GM12878 (cell line): ENCODE measurements around the gene SNX13. TPM values are rescaled to one million over a fixed set of nuclear protein-coding genes. Genes with fewer than 3 reads are reported as not detected.

Experiments used
- ATAC-seq: fragments of 200-7000 bp; cut with Tn5 transposase; 3 replicates; pipeline ENCODE4 v1.9.1; 2020; ENCODE audit warnings: mild to moderate bottlenecking, moderate library complexity
- BruUV-seq: library from RNA; stranded (reverse); fragments of 400-500 nt; replicated peaks from 2 replicates; lab custom pipeline; 2021; lab: Mats Ljungman, UMichigan
- CTCF ChIA-PET: fragments of 300-600 bp; sonication (Branson Sonifier 250); formaldehyde crosslinking; extraction: SDS; loops from one replicate; lab custom pipeline; 2021; ENCODE audit warnings: inconsistent platforms; lab: Yijun Ruan, JAX
- POLR2A ChIA-PET: fragments of 350-600 bp; formaldehyde crosslinking; extraction: SDS; loops from one replicate; lab custom pipeline; 2021; ENCODE audit warnings: inconsistent platforms; lab: Charles Lee
- RAD21 ChIA-PET: fragments of 300-600 bp; sonication (Branson Sonifier 250); formaldehyde crosslinking; loops from one replicate; lab custom pipeline; 2023; ENCODE audit warnings: antibody characterized with exemption; ENCODE audit not compliant: unreplicated experiment; lab: Charles Lee
- SMC1A ChIA-PET: fragments of 300-600 bp; sonication (Branson Sonifier 250); formaldehyde crosslinking; loops from one replicate; lab custom pipeline; 2023; ENCODE audit not compliant: unreplicated experiment, uncharacterized antibody; lab: Charles Lee
- DNase-seq: peaks from one replicate; pipeline ENCODE4 v3.0.0-alpha.2; 2011; ENCODE audit warnings: low read depth, low spot score
- FAIRE-seq: peaks from 3 replicates; lab custom pipeline; 2011; peaks lifted over from hg19 to GRCh38; lab: Jason Lieb, UNC
- H2AFZ ChIP-seq: 2 replicates; pipeline ENCODE4 v1.6.0; 2011; ENCODE audit warnings: low read depth, low read length, control low read depth; ENCODE audit not compliant: control insufficient read depth
- H3K27ac ChIP-seq: 2 replicates; pipeline ENCODE4 v1.5.1; 2011; ENCODE audit warnings: control low read depth; ENCODE audit not compliant: control insufficient read depth, insufficient read depth
- H3K27me3 ChIP-seq, 2 experiments: replicated peaks in 1 of 2; 2 replicates each; pipeline versions ENCODE4 v1.6.0 to v1.6.1; 2011; ENCODE audit warnings: low read length in 1 of 2; ENCODE audit not compliant: control insufficient read depth in 2 of 2, insufficient read depth in 2 of 2
- H3K36me3 ChIP-seq, 2 experiments: 2 replicates each; pipeline ENCODE4 v1.5.1; 2011; ENCODE audit warnings: low read length in 1 of 2; ENCODE audit not compliant: control insufficient read depth in 2 of 2, insufficient read depth in 2 of 2
- H3K4me1 ChIP-seq: 2 replicates; pipeline ENCODE4 v1.6.1; 2011; ENCODE audit warnings: mild to moderate bottlenecking, low read length, moderate library complexity, mixed read lengths; ENCODE audit not compliant: control insufficient read depth, insufficient read depth
- H3K4me2 ChIP-seq: 2 replicates; pipeline ENCODE4 v1.6.0; 2011; ENCODE audit warnings: control low read depth; ENCODE audit not compliant: control insufficient read depth, insufficient read depth
- H3K4me3 ChIP-seq: fragments of 200-600 bp; sonication (generic); 2 replicates; pipeline ENCODE4 v1.5.1; 2016
- H3K79me2 ChIP-seq: 2 replicates; pipeline ENCODE4 v1.6.0; 2011; ENCODE audit warnings: low read length; ENCODE audit not compliant: control insufficient read depth, insufficient read depth
- H3K9ac ChIP-seq: 2 replicates; pipeline ENCODE4 v1.8.0; 2011; ENCODE audit warnings: low read length, control low read depth, mixed read lengths; ENCODE audit not compliant: control insufficient read depth, insufficient read depth
- H3K9me3 ChIP-seq: replicated peaks from 3 replicates; pipeline ENCODE4 v1.5.1; 2011; ENCODE audit warnings: mild to moderate bottlenecking, low read length; ENCODE audit not compliant: control insufficient read depth, insufficient read depth
- H4K20me1 ChIP-seq: 2 replicates; pipeline ENCODE4 v1.6.0; 2011; ENCODE audit not compliant: control insufficient read depth, insufficient read depth
- BCL11A ChIP-seq: IDR thresholded peaks from 2 replicates; pipeline ENCODE4 v1.6.1; 2011; ENCODE audit warnings: low read depth, low read length
- BRCA1 ChIP-seq: IDR thresholded peaks from 2 replicates; pipeline ENCODE4 v1.6.1; 2011; ENCODE audit warnings: low read depth, low read length, improper control_type of control experiment
- GATAD2B ChIP-seq: fragments of 450-650 bp; conservative IDR thresholded peaks from 2 replicates; pipeline ENCODE4 v1.6.1; 2017; ENCODE audit warnings: low read depth, mild to moderate bottlenecking, moderate library complexity
- HDAC6 ChIP-seq: fragments of 200-600 bp; sonication (generic); IDR thresholded peaks from one replicate; pipeline ENCODE4 v1.8.0; 2017; ENCODE audit warnings: antibody characterized with exemption; ENCODE audit not compliant: unreplicated experiment
- MYB ChIP-seq: fragments of 150-350 bp; IDR thresholded peaks from 2 replicates; pipeline ENCODE4 v1.6.1; 2014; ENCODE audit warnings: mild to moderate bottlenecking, low read depth, low read length, borderline replicate concordance
- RAD21 ChIP-seq: IDR thresholded peaks from 2 replicates; pipeline ENCODE4 v1.6.1; 2011; ENCODE audit warnings: mild to moderate bottlenecking, low read depth, low read length, moderate library complexity; ENCODE audit not compliant: insufficient read depth
- SREBF2 ChIP-seq: IDR thresholded peaks from 2 replicates; pipeline ENCODE4 v1.6.1; 2012; ENCODE audit warnings: mild to moderate bottlenecking, low read length
- USF1 ChIP-seq: IDR thresholded peaks from 2 replicates; pipeline ENCODE4 v1.6.1; 2011; ENCODE audit warnings: borderline replicate concordance, low read depth, mild to moderate bottlenecking, moderate library complexity, mixed read lengths, low read length; ENCODE audit not compliant: insufficient read depth; ENCODE audit errors: extremely low read length
- ZBED1 ChIP-seq: IDR thresholded peaks from 2 replicates; pipeline ENCODE4 v1.6.1; 2016; ENCODE audit warnings: borderline replicate concordance
- ZNF24 ChIP-seq: fragments of 450-650 bp; IDR thresholded peaks from 2 replicates; pipeline ENCODE4 v1.6.1; 2017; ENCODE audit warnings: antibody characterized with exemption, mild to moderate bottlenecking
- WGBS: methylation state at CpG from one replicate; pipeline ENCODE4 v1.1.6; 2016; ENCODE audit warnings: low lambda C conversion rate; ENCODE audit not compliant: insufficient replicate concordance, insufficient coverage; ENCODE audit errors: missing lambda C conversion rate; 5-methylcytosine and 5-hydroxymethylcytosine counted together
- in situ Hi-C: fragments of 300-500 bp; cut with MboI; formaldehyde crosslinking; loops from 9 replicates; pipeline ENCODE4 v1.14.3; 2018; ENCODE audit warnings: mixed read lengths
- intact Hi-C: fragments of 100-400 bp; cut with micrococcal nuclease; formaldehyde crosslinking; loops from one replicate; pipeline ENCODE4 v1.14.2; 2022; ENCODE audit not compliant: unreplicated experiment
- polyA plus RNA-seq, 11 experiments: library from polyadenylated mRNA; depleted of rRNA in 4 of 11; unstranded in 6 of 11; stranded (reverse) in 5 of 11; fragments of >200 nt; fragmentation: Nextera tagmentation in 4 of 11; fragmentation: Illumina TruSeq in 1 of 11; extraction: Ambion mirVana in 4 of 11; extraction: Trizol in 1 of 11; gene quantifications; 1 replicate in 1 of 11; 2 replicates in 10 of 11; pipeline versions ENCODE4 v1.2.1 to v1.2.3, GENCODE V29; 2011 to 2016; ENCODE audit warnings: inconsistent platforms in 2 of 11, missing spikeins in 2 of 11, low read depth in 1 of 11
- total RNA-seq, 4 experiments: library from RNA; depleted of rRNA in 3 of 4; stranded (reverse); fragments of >200 nt in 3 of 4; fragmentation: Illumina TruSeq in 1 of 4; extraction: Trizol in 1 of 4; gene quantifications; 2 replicates each; pipeline versions ENCODE4 v1.2.1 to v1.2.3, GENCODE V29; 2013 to 2021
- TF ChIP-seq, protein P1 (sequence below): IDR thresholded peaks from 2 replicates; pipeline ENCODE4 v1.6.1; 2012; ENCODE audit warnings: low read depth, low read length, improper control_type of control experiment
- TF ChIP-seq, protein P2 (sequence below): IDR thresholded peaks from 2 replicates; pipeline ENCODE4 v1.6.1; 2012; ENCODE audit warnings: low read depth, low read length, improper control_type of control experiment
- TF ChIP-seq, protein P3 (sequence below): fragments of 450-650 bp; IDR thresholded peaks from 2 replicates; pipeline ENCODE4 v1.6.1; 2017; ENCODE audit warnings: antibody characterized with exemption, mild to moderate bottlenecking, moderate library complexity
- TF ChIP-seq, protein P4 (sequence below): fragments of 450-650 bp; IDR thresholded peaks from 2 replicates; pipeline ENCODE4 v1.6.1; 2014; ENCODE audit warnings: mild to moderate bottlenecking

The SNX13 gene
- total and polyA plus RNA-seq, 10 of the 15 experiments (the other 5 are each of a cell fraction or from before 2014, with no cell fraction given): 2.2 to 17.1 (median 11.9) TPM

- ChIA-PET POLR2A (no interaction called here), RAD21 (interaction anchor here (0.7 to 1.1 kb wide), 2 partner anchors 8 to 1275 kb away, joined by 4 to 5 read pairs; no protein-coding TSS in a partner anchor), SMC1A (interaction anchor here (0.7 to 1.9 kb wide), 6 partner anchors 9 to 36 kb away, joined by 3 to 9 read pairs (median 6); no protein-coding TSS in a partner anchor), CTCF (interaction anchor here (0.6 to 1.1 kb wide), 3 partner anchors 14 to 979 kb away, joined by 3 to 4 read pairs (median 4); no protein-coding TSS in a partner anchor)
- Histone ChIP-seq H3K4me3 (no peak overlapping the region), H2AFZ (no peak overlapping the region), H3K27ac (no peak overlapping the region), H3K4me2 (no peak overlapping the region), H3K79me2 (no peaks in the 10 kb centered on the region), H3K36me3 (no peaks in the 10 kb centered on the region), H3K9me3 (no peaks in the 10 kb centered on the region; the same call in 2 of the 3 replicates), H3K9ac (no peak overlapping the region), H4K20me1 (no peaks in the 10 kb centered on the region), H3K27me3 (no peaks in the 10 kb centered on the region), H3K4me1 (no peaks in the 10 kb centered on the region)
- TF ChIP-seq, protein P1, sequence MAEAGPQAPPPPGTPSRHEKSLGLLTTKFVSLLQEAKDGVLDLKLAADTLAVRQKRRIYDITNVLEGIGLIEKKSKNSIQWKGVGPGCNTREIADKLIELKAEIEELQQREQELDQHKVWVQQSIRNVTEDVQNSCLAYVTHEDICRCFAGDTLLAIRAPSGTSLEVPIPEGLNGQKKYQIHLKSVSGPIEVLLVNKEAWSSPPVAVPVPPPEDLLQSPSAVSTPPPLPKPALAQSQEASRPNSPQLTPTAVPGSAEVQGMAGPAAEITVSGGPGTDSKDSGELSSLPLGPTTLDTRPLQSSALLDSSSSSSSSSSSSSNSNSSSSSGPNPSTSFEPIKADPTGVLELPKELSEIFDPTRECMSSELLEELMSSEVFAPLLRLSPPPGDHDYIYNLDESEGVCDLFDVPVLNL: no peak
- TF ChIP-seq MYB: no peak
- no peak for TF ChIP-seq RAD21
- no peak for TF ChIP-seq BRCA1
- no peak for TF ChIP-seq ZBED1
- no peak for TF ChIP-seq USF1
- TF ChIP-seq, protein P2, sequence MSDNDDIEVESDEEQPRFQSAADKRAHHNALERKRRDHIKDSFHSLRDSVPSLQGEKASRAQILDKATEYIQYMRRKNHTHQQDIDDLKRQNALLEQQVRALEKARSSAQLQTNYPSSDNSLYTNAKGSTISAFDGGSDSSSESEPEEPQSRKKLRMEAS: no peak
- no peak for TF ChIP-seq BCL11A
- TF ChIP-seq SREBF2: no peak
- no peak for TF ChIP-seq HDAC6
- TF ChIP-seq, protein P3, sequence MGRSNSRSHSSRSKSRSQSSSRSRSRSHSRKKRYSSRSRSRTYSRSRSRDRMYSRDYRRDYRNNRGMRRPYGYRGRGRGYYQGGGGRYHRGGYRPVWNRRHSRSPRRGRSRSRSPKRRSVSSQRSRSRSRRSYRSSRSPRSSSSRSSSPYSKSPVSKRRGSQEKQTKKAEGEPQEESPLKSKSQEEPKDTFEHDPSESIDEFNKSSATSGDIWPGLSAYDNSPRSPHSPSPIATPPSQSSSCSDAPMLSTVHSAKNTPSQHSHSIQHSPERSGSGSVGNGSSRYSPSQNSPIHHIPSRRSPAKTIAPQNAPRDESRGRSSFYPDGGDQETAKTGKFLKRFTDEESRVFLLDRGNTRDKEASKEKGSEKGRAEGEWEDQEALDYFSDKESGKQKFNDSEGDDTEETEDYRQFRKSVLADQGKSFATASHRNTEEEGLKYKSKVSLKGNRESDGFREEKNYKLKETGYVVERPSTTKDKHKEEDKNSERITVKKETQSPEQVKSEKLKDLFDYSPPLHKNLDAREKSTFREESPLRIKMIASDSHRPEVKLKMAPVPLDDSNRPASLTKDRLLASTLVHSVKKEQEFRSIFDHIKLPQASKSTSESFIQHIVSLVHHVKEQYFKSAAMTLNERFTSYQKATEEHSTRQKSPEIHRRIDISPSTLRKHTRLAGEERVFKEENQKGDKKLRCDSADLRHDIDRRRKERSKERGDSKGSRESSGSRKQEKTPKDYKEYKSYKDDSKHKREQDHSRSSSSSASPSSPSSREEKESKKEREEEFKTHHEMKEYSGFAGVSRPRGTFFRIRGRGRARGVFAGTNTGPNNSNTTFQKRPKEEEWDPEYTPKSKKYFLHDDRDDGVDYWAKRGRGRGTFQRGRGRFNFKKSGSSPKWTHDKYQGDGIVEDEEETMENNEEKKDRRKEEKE: no peak
- TF ChIP-seq ZNF24: no peak
- TF ChIP-seq GATAD2B: no peak
- TF ChIP-seq, protein P4, sequence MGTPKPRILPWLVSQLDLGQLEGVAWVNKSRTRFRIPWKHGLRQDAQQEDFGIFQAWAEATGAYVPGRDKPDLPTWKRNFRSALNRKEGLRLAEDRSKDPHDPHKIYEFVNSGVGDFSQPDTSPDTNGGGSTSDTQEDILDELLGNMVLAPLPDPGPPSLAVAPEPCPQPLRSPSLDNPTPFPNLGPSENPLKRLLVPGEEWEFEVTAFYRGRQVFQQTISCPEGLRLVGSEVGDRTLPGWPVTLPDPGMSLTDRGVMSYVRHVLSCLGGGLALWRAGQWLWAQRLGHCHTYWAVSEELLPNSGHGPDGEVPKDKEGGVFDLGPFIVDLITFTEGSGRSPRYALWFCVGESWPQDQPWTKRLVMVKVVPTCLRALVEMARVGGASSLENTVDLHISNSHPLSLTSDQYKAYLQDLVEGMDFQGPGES: no peak
- in situ Hi-C loops (no loop called here), intact Hi-C loops (no loop called here)
- no TSS peak for BruUV-seq
- 91% methylated on average over 14 of the region's 14 CpGs for WGBS
- ATAC-seq (no peak), DNase-seq (no peak), FAIRE-seq (no peak)
These were observed 133.7 kb downstream of the SNX13 start for GRCh38 chr7:17806631-17807030.
